ENCODE data around the gene SLC9A5.

The SLC9A5 gene, protein sequence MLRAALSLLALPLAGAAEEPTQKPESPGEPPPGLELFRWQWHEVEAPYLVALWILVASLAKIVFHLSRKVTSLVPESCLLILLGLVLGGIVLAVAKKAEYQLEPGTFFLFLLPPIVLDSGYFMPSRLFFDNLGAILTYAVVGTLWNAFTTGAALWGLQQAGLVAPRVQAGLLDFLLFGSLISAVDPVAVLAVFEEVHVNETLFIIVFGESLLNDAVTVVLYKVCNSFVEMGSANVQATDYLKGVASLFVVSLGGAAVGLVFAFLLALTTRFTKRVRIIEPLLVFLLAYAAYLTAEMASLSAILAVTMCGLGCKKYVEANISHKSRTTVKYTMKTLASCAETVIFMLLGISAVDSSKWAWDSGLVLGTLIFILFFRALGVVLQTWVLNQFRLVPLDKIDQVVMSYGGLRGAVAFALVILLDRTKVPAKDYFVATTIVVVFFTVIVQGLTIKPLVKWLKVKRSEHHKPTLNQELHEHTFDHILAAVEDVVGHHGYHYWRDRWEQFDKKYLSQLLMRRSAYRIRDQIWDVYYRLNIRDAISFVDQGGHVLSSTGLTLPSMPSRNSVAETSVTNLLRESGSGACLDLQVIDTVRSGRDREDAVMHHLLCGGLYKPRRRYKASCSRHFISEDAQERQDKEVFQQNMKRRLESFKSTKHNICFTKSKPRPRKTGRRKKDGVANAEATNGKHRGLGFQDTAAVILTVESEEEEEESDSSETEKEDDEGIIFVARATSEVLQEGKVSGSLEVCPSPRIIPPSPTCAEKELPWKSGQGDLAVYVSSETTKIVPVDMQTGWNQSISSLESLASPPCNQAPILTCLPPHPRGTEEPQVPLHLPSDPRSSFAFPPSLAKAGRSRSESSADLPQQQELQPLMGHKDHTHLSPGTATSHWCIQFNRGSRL

DNA sequence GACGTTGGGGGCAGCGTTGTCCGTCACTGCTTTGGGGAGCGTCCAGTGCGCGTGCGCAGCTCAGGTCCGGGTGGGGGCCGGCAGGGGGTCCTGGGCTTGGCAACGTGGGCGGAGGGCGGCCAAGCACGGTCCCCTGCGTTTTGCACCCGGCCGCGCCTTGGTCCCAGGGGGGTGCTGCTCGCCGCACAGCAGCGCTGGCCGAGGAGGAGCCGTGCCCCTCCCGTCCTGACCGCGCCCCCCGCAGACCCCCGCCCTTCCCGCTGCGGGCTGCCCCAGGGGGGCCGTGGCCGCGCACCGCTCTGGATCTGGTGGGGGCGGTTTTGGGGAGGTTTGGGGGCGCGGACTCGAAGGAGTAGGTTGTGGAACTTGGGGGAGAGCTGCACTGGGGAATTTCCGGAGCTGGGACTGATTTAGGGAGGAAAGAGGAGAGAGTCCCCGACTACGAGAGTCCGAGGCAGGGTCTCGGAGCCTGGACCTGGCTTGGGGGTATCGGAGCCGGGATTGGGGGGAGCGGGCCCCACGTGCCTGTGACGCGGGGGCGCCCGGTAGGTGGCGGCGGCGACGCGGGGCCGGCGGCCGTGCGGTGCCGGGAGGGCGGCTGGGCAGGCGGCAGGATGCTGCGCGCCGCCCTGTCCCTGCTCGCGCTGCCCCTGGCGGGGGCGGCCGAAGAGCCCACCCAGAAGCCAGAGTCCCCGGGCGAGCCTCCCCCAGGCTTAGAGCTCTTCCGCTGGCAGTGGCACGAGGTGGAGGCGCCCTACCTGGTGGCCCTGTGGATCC is at the start of gene SLC9A5:
TSS of gene SLC9A5 (plus strand) at position 579 of the 777 bp plus-strand sequence. CDS start at position 615, 36 bp downstream.
- DNase-seq = peak; percentile 34

DNA sequence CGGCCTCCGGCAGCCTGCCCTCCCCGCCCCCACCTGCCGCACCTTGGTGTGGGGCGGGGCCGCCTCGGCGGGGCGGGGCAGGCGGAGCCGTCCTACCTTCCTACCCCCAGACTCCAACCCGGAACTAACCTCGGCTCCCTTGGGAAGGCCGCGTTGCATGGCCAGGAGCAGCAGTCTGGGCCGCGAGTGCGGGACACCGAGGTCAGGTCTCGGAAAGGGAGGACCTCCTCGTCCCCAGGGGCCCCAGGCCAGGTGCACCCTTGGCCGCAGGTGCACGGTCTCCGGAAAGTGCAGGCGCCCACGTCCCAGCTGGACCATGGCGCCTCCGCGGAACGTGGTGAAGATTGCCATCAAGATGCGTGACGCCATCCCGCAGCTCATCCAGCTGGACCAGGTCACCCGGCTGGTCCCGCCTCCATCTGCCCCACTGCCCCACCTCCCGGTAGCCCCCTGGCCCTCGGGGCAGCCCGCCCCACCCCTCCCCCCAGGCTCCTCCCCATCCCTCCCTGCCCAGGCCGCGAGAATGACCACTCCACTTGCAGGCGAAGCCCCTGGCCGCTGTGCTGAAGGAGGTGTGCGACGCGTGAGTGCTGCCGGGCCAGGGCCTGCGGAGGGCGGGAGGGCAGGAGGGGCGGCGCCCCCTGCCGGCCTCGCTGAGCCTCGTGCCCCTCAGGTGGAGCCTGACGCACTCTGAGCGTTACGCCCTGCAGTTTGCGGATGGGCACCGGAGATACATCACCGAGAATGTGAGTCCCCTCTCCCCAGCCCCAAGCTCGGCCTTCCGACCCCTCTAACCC is 49.6 kb upstream of the SLC9A5 start, which contains the start of gene ELMO3:
TSS of gene ELMO3 (plus strand) at position 121 of the 797 bp plus-strand sequence. CDS start at position 317, 196 bp downstream.
- no peak for DNase-seq

DNA sequence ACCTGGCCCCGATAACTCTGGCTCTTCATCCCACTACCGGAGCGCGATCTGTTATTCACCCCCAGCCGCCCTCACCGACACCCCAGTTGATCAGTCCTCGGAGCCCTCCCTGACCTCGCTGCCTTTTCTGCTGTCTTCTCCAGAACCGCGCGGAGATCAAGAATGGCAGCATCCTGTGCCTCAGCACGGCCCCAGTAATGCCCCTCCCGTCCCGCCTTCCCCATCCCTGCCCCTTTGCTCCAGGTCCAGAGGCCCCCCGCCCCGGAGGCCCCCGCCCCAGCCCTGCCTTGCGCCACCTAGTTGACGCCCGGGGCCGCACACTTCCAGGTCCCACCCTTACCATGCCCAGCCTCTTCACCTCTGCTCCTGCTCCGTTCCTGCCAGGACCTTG is 49.0 kb upstream of the SLC9A5 start:
- DNase-seq = no peak

DNA sequence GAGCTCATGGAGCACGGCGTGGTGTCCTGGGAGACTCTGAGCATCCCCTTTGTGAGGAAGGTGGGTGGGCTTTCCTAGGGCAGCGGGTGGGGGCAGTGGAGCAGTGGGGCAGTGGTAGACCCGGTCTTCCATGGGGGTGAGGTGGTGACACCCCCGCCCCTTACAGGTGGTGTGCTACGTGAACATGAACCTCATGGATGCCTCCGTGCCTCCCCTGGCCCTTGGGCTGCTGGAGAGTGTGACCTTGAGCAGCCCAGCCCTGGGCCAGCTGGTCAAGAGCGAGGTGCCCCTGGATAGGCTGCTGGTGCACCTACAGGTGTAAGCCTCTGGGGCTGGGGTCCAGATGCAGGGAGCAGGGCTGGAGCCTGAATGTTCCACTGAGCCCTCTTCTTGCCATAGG is 48.3 kb upstream of the SLC9A5 start:
- no peak for DNase-seq

DNA sequence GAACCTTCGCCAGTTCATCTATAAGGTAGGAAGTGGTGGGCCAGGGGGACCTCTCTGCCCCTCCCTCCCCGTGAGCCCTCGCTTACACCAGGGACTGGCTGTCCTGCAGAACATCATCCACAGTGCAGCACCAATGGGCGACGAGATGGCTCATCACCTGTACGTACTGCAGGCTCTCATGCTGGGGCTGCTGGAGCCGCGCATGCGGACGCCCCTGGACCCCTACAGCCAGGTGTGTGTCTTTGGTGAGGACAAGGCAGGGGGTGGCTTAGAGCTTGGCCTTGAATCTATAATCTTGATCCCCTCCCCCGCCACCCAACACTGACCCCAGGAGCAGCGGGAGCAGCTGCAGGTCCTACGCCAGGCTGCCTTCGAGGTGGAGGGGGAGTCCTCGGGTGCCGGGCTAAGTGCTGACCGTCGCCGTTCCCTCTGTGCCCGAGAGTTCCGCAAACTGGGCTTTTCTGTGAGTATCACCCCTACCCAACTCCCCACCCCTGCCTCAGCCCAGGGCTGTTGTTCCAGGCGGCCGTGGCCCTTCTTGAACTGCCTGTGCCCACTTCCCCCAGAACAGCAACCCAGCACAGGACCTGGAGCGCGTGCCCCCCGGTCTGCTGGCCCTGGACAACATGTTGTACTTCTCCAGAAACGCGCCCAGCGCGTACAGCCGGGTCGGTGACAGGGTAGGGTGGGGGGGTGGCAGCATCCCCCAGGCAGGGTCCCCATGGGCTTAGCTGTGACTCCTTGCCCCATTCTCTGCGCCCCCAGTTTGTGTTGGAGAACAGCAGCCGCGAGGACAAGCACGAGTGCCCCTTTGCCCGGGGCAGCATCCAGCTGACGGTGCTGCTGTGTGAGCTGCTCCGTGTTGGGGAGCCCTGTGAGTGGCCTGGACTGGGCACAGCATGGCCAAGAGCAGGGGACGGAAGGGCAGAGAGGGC is 47.1 kb upstream of the SLC9A5 start:
- no peak for DNase-seq

DNA sequence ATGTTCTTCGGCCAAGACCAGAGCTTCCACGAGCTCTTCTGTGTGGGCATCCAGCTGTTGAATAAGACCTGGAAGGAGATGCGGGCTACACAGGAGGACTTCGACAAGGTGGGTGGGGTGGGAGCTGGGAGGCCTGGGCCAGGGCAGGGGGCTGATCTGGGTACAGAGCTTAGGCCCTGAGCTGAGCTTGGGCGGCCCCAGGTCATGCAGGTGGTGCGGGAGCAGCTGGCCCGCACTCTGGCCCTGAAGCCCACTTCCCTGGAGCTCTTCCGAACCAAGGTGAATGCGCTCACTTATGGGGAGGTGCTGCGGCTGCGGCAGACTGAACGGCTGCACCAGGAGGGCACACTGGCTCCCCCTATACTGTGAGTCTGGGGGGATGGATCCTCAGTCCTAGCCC is 46.4 kb upstream of the SLC9A5 start:
- no peak for DNase-seq

DNA sequence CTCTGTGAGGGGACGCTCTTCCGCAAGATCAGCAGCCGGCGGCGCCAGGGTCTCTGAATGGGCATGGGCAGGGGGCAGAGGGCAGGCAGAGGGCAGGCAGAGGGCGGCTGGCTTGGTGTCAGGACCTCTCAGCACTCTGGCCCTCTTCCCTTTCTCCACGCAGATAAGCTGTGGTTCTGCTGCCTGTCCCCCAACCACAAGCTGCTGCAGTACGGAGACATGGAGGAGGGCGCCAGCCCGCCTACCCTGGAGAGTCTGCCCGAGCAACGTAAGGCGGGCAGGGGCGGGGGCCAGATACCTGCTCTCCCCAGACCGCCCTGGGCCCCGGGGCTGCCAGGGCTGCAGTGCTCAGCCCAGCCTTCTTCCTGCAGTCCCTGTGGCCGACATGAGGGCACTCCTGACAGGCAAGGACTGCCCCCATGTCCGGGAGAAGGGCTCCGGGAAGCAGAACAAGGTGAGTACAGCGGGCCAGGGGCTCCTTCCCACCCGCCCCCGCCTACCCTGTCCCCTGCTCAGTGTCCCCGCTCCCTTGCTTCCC is 45.8 kb upstream of the SLC9A5 start:
- DNase-seq = no peak

DNA sequence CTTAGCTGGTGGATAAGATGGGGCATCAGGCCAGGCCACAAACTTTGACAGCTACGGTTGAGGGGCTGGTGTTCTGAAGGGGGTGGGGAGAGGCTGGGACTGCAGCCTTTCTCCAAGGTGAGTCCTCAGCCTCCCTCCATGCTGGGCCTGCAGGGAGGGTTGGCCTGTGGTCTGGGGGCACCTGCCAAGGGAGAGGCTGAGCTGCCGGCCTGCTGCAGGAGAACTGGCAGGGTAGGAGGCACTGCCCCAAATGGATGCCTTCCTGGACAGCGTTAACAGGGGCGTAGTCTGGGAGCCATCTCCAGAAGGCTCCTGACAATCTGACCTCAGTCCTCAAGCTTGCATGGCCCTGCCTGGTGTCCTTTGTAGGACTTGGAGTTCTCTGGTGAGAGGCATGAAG is 44.7 kb upstream of the SLC9A5 start:
- DNase-seq = no peak

DNA sequence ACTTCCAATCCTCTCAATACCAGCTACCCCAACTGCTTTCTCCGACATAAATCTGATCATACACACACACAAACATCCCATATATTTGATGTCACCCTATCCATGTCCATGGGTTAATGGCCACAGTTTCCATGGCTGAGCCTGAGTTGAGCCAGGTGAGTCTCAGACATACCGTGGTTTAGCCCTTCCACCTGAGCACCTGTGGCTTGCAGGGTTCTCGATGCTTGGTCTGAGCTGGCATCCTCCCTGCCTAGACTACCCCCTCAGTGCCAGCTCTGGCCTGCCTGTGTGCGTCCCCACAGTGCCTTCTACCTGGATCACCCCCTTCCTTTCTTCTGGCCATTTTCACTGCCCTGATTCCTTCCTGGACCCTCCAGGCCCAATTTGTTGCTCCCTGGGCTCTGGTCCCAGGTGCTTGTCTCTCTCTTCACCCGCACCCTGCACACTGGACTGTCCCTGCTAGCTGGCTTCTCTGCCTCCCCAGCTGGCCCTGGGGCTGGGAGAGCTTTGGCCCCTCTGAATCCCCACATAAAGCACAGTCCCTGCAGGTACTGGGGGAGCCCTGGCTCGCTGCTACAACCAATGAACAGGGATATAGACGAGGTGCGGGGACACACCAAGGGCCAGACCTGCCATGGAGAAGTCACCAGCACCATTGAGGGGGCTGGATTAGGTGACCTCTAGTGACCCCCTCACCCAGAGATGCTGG is 42.5 kb upstream of the SLC9A5 start:
- DNase-seq = no peak

DNA sequence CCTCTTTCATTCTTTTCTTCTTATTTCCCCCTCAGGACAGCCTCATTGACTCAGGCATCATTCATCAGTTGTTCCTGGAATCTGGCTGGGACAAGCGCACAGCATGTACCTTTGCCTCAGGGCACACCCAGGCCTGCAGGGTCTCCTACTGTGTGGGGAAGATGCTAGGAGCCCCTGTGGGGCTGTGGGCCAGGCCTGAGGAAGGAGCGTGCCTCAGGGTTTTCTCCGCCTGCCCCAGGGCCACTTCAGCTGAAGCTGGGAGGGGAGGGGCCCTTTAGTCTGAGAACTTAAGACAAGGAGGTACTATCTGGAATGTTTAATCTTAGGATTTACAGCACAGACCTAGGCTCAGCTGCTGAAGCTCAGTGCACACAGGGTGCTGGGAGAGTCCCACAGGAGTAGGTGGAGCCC is 41.9 kb upstream of the SLC9A5 start:
- DNase-seq = no peak

DNA sequence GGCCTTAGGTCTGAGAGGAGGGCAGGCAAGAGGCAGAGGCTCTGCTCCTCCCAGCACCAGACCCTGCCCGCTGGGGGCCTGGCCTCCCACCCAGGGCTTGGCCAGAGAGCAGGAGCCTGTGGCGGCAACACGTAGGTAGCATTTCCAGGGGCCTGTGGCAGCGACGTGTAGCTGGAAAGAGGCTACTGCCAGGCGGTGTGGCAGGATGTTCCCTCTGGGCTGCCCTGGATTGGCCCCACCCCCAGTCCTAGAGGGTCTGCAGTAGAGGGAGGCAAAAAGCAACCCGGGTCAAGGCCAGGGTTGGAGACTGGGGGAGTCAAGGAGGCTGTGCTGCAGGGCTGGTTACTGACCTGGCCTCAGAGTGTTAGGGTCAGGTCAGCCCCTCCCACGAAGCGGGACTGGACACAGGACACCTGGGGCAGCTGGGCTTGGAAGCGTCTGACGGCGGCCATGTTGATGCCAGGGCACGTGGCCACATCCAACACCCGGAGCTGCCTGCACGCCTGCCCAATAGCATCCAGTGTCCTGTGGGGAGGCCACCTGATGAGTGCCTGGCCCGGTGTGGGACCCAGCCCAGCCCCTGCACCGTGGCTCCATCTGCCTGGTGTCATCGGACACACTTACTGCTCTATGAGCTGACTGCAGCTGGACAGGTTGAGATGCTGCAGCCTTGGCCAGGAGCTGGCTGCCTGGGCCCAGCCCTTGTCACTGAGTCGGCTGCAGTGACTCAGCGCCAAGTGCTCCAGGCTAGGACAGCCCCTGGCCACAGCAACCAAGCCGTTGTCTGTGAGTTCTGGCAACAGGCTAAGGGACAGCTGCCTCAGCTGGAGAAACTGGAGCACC is 41.3 kb upstream of the SLC9A5 start:
- DNase-seq = no peak

DNA sequence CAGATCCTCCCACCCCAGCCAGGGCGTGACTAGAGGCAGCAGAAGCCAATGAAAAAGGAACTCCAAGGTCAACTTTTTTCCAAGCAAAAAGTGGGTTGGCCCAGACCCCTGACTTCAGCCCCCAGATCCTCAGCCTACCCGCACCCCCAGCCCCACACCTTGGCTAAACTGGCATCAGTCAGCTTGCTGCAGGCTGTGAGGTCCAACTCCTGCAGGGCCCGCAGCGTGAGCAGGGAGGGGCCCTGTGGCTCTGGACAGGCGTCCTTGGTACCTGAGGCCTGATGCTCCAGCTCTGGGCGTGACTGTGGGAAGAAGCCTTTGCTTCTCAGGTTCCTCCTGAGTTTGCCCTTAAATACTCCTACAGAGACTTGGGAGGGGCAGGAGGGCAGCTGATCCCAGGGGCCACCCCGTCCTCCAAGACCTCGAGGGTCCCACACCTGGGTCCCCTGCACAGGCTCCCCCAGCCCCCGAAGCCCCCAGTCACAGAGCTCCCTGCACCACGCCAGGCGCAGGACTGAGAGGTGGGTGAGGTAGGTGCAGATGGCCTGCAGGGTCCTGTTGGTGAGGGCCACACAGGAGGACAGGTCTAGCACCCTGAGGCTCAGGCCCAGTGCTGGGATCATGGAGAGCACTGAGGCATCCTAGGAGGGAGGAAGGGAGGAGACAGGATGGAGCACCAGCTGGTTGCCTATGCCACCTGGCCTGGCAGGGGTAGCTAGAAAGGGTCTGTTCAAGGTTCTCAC is 40.5 kb upstream of the SLC9A5 start:
- DNase-seq = no peak

DNA sequence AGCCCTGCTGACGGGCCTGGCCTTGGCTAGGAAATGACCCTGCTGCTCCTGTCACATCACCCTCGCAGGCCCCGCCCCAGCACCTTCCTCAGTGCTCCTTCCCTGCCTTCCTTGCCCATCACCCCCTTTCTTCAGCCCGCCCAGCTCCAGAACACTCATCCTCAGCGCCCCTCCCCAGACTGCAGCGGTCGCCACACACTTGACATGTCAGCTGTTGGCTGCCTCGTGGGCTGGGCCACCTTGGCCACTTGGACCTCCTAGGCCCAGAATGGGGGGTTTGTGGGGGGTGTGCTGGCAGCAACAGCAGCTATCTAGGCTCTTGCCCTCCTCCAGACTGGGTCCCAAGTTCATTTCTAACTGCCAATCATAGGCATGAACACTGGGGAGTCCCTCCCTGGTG is 39.2 kb upstream of the SLC9A5 start:
- no peak for DNase-seq

DNA sequence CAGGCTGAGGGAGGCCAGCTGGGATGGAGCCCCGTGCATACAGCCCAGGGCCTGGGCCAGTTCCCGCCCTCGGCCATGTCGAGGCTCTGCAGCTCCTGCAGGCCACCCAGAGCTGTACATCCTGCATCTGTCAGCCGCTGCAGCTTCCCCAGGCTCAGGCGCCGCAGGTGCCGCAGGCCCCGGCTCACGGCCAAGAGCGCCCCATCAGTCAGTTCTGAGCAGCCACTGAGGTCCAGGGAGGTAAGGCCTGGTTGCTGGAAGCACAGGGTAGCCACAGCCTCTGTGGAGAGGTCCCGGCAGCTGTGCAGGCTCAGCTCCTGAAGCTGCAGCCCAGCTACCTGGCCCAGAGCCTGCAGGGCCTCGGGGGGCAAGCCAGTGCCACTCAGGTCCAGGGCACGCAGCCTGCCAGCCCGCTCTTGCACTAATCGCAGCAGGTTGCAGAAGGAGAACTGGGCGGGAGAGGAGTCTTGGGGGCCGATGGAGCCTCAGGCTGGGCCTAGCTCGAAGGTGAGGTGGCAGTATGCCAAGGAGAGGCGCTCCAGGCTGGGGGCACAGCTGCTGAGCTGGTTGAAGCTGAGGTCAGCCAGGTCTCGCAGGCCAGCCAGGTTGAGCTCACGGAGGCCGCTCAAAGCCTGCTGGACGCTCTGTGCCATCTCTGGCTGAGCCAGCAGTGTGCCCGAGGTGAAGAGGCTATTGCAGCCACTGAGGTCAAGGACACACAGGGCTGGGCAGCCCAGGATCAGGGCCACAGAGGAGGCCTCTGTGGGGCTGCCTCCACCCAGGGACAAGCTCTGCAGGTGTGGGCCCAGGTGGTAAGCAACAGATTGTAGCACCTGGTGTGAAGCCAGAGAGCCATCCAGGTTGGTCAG is 38.5 kb upstream of the SLC9A5 start:
- no peak for DNase-seq

DNA sequence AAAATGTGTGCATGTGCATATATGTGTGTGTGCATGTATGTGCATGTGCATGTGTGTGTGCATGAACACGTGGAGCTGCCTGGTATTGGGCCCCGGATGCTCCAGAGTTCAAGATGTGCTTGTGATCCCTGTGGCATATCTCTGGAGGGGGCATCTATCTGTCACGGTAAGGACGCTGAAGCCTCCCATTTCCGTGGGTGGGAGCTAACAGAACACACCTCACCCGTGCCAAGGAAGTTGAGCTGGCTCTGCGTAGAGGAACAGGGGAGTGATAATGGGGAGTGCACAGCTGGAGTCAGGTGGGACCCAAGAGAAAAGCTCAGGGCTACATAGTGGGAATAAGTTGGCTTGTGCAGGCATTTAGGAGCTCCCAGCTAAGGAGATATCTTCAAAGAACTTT is 37.1 kb upstream of the SLC9A5 start:
- no peak for DNase-seq

DNA sequence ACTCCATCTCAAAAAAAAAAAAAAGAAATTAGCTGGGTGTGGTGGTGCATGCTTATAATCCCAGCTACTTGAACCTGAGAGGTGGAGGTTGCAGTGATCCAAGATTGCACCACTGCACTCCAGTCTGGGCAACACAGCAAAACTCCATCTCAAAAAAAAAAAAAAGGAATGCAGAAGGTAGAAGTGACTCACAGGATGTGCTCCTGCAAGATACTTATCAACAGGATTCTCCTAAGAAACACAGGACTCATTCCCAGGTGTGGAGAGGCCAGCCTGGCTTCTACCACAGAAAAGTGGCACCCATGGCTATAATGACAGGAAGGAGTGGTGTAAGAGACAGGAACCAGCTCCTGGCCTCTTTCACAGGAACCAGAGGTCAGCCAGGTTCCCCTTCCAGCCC is 36.0 kb upstream of the SLC9A5 start:
- DNase-seq = no peak
